ENCODE data around the gene PRMT2.
A peak's percentile ranks its signal among the peaks of the same experiment; 100 is the strongest.

Gene PRMT2

GRCh38 chr21:46643379-46644177, 8.1 kb downstream of the PRMT2 start:
- DNase-seq (ENCODE audit: low spot score): no peak

- DNase-seq (ENCODE audit: low spot score): no peak
These were observed 10.4 kb downstream of the PRMT2 start for GRCh38 chr21:46645840-46646239.

- DNase-seq (ENCODE audit: low spot score): no peak
These were observed 11.2 kb downstream of the PRMT2 start for GRCh38 chr21:46646541-46647154.

GRCh38 chr21:46648539-46648938, 13.1 kb downstream of the PRMT2 start:
- DNase-seq (ENCODE audit: low spot score): no peak

- no peak for DNase-seq (ENCODE audit: low spot score)
These were observed 13.9 kb downstream of the PRMT2 start for GRCh38 chr21:46649356-46649755.

GRCh38 chr21:46650476-46651098, 15.1 kb downstream of the PRMT2 start:
- no peak for DNase-seq (ENCODE audit: low spot score)

GRCh38 chr21:46651121-46651520, 15.6 kb downstream of the PRMT2 start:
- no peak for DNase-seq (ENCODE audit: low spot score)

- no peak for DNase-seq (ENCODE audit: low spot score)
These were observed 19.8 kb downstream of the PRMT2 start for GRCh38 chr21:46655230-46655629.

GRCh38 chr21:46656820-46657219, 21.3 kb downstream of the PRMT2 start:
- DNase-seq (ENCODE audit: low spot score): no peak

GRCh38 chr21:46660505-46660904, 25.0 kb downstream of the PRMT2 start:
- DNase-seq (ENCODE audit: low spot score): no peak

GRCh38 chr21:46661211-46661625, 25.7 kb downstream of the PRMT2 start:
- peak; percentile 55 for DNase-seq (ENCODE audit: low spot score)

- DNase-seq (ENCODE audit: low spot score): no peak
These were observed 26.3 kb downstream of the PRMT2 start for GRCh38 chr21:46661642-46662366.

- DNase-seq (ENCODE audit: low spot score): no peak
These were observed 26.8 kb downstream of the PRMT2 start for GRCh38 chr21:46662367-46662654.

- DNase-seq (ENCODE audit: low spot score): no peak
These were observed 27.5 kb downstream of the PRMT2 start for GRCh38 chr21:46662765-46663500.

GRCh38 chr21:46663754-46664153, 28.3 kb downstream of the PRMT2 start:
- no peak for DNase-seq (ENCODE audit: low spot score)

GRCh38 chr21:46664316-46664995, 29.0 kb downstream of the PRMT2 start:
- DNase-seq (ENCODE audit: low spot score): no peak

GRCh38 chr21:46665566-46665965, 30.1 kb downstream of the PRMT2 start:
- no peak for DNase-seq (ENCODE audit: low spot score)

GRCh38 chr21:46666941-46667740, 31.7 kb downstream of the PRMT2 start:
- DNase-seq (ENCODE audit: low spot score): no peak

- no peak for DNase-seq (ENCODE audit: low spot score)
These were observed 32.4 kb downstream of the PRMT2 start for GRCh38 chr21:46667741-46668380.

GRCh38 chr21:46668381-46668780, 32.9 kb downstream of the PRMT2 start:
- DNase-seq (ENCODE audit: low spot score): no peak
